HTERT RPE-1 (cell line): ENCODE data around the gene AKAP13.
"Not testable (repeated sequence)": the region's sequence is repeated elsewhere in the genome, so short reads cannot be mapped to it uniquely, and the experiment has no call there.

Experiments used
- in situ Hi-C: fragments of 300-500 bp; cut with MboI; formaldehyde crosslinking; loops from 4 replicates; pipeline ENCODE4 v1.14.3; 2020; ENCODE audit warnings: low sequenced_read_pairs

AKAP13 gene

GRCh38 chr15:85642693-85643066 is 262.3 kb downstream of the AKAP13 start:
- in situ Hi-C loops: no loop called here

DNA sequence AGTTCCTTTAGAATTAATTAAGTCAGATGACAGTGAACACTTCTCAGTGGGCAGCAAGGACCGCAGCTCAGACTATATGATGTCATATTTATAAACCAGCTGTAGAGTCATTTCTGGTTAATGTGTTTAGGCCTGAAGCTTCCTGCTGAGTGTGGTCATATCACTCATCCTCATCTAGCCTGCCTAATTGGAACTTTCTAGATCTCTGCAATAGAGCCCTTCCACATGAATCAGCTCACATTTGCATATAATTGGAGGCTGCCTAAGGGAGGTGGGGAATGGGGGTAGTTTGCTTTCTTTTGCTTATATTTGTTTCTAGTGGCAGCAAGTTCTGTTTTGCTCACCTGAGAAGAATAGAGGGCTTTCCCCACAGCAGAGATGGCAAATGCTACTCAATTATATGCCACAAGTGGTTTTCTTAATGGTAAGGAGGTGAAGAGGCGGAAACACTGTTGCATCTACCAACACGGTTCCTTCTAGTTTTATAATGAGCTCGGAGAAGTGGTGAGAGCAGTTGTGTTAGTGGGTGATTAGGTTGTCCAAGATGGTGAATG is 266.2 kb downstream of the AKAP13 start:
- in situ Hi-C loops: no loop called here

DNA sequence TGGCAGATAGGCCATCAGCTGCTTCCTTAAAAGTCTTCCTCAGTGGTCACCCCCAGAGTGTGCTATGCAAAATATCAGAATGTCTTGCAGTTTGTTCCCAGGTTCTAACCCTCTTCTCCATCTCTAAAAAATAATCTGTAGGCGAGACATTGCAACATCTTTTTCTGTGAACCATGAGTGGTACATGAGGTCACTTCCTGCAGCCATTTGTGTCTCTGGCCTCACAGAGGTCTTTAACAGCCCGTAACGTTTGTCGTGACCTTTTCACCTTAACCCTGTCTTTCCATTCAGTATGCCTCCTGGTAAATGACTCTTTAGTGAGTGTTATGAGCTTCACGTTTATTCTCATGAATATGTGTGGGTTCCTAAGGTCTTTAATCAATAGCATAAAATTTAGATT is 269.0 kb downstream of the AKAP13 start:
- in situ Hi-C loops: no loop called here

- in situ Hi-C loops: no loop called here
These were observed 271.1 kb downstream of the AKAP13 start for GRCh38 chr15:85651548-85651947.

DNA sequence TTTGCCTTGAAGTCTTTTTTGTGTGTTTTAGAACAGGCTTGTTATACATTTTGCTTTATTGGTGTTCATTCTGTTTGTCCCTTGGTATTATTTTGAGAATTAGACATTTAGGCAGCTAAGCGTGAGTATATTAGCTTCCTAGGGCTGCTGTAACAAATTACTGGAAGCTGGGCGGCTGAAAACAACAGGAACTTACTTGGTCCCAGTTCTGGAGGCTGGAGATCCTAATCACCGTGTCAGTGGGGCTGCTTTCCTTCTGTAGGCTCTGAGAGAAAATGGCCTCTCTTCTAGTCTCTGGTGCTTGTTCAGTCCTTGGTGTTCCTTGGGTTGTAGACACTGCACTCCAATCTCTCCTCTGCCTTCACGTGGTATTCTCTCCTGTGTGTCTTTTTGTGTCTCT is 272.1 kb downstream of the AKAP13 start:
- in situ Hi-C loops: no loop called here

GRCh38 chr15:85657132-85657531 is 276.7 kb downstream of the AKAP13 start:
- in situ Hi-C loops: no loop called here

GRCh38 chr15:85658816-85659215 is 278.4 kb downstream of the AKAP13 start:
- in situ Hi-C loops: no loop called here

GRCh38 chr15:85661859-85662258 is 281.5 kb downstream of the AKAP13 start:
- in situ Hi-C loops: no loop called here

- in situ Hi-C loops: not testable (repeated sequence)
These were observed 285.3 kb downstream of the AKAP13 start for GRCh38 chr15:85665677-85666076.

GRCh38 chr15:85667491-85668424 is 287.4 kb downstream of the AKAP13 start:
- in situ Hi-C loops: no loop called here

DNA sequence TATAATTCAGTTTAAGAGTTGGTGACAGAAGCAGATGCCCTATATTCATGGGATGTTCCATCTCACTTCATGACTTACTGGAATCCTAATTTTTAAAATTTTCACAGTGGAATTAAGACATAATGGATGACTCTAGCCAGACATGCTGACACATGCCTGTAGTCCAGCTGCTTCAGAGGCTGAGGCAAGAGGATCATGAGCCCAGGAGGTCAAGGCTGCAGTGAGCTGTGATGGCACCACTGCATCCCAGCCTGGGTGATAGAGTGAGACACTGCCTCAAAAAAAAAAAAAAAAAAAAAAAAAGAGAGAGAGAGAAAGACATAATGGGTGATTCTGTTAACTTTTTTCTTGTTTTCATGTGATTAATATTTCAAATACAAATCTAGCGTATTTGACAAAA is 290.8 kb downstream of the AKAP13 start:
- in situ Hi-C loops: no loop called here

GRCh38 chr15:85672332-85673084 is 292.1 kb downstream of the AKAP13 start:
- in situ Hi-C loops: no loop called here

DNA sequence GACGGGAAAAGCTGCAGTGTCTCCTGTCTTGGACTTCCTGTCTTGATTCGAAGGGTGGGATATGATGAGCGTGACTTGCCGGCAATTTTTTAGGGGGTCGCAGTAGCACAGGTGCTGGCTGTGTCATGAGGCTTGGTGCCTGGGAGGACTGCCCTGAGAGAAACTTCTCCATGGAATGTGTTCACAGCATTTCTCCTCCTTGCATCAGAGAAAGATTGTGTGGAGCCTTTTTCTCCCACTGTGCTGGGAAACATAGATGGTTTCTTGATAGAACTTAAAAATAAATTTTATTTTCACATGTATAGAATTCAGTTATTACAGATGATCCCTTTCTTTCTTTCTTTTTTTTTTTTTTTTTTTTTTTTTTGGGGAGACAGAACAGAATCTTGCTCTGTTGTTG is 292.9 kb downstream of the AKAP13 start:
- in situ Hi-C loops: no loop called here

DNA sequence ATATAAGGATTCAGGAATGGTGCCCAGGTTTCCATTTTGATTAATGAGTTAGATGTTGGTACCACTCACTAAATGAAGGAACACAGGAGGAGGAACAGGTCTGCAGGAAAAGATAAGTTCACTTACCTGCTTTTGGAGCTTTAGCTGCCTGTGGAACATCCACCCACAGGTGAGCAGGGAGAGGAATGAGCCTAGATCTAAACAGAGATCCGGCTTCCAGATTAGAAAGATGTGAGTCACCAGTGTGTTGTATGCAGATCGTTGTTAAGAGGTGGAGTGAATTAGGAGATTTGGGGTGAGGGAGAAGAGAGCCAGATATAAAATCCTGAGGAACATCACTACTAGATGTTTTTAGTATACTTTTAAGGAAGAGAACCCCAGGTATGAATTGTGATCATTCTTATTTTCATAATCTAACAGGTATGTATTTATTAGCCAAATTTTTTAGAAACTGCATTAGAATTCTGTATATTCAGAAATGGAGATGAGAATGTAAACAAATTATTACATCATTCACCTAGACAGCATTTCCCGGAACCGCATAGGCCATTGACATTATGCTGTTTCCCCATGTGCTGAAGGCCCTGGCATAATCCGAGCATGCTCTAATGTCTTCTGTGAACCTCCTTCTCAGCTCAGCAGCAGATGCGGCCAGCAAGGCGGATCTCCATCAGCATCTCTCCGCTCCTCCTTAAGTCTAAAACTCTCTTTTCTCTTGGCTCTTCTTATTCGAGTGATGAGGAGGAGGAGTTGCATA is 296.1 kb downstream of the AKAP13 start:
- in situ Hi-C loops: no loop called here

GRCh38 chr15:85679231-85679630 is 298.8 kb downstream of the AKAP13 start:
- in situ Hi-C loops: no loop called here

GRCh38 chr15:85681386-85681785 is 301.0 kb downstream of the AKAP13 start:
- in situ Hi-C loops: no loop called here

- in situ Hi-C loops: no loop called here
These were observed 303.8 kb downstream of the AKAP13 start for GRCh38 chr15:85684174-85684710.

DNA sequence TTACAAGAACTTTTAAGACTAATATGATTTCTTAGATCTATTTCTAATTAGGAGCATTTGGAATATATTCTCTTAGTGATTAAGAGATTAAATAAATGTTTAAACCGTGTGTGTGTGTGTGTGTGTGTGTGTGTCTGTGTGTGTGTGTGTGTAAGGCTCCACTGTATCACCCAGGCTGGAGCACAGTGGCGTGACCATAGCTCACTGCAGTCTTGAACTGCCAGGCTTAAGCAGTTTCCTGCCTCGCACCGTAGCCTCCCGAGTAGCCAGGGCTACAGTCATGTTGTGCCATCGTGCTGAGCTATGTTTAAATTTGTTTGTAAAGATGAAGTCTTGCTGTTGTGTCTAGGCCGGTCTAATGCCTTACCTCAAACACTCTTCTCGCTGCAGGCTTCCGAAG is 305.0 kb downstream of the AKAP13 start:
- in situ Hi-C loops: no loop called here

DNA sequence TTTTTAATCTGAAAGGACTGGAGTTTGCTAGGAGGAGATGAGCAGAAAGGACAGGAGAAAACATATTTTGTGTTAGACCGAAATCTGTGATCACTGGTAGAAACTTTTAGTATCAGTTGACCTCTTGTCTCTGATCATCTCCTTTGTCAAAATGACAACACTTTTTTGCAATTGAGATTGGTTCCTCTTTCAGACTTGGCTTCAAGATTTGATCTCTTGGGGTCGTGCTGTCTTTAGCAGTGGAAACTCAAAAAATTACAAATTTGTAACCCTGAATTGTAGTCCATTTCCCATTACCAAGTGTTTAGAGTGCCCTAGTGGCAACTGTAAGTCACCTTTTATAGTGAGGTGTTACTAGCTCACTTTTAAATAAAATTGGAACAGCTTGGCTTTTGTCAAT is 306.9 kb downstream of the AKAP13 start:
- in situ Hi-C loops: no loop called here

DNA sequence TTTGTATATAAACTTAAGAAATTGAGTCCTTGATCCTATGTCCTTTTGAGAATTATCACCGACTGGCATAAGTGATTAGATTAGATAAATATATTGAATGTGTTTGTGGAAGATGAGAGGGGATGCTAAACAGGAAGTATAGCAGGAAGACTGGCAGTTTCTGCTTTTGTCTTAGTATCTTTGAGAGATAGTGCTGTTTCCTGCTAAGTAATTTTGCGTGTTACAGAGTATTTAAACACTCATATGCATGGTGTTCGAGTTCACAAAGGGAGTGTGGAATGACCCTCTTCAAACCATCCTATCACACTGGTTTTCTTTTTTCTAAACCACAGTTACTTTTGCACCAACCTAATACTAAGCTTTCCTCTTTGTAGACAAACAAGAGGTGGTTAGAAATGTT is 308.3 kb downstream of the AKAP13 start:
- in situ Hi-C loops: no loop called here

- in situ Hi-C loops: no loop called here
These were observed 309.3 kb downstream of the AKAP13 start for GRCh38 chr15:85689729-85690128.
